HG02642 (cell line): ENCODE measurements around the gene ALDH9A1.
"Not testable (repeated sequence)": the region's sequence is repeated elsewhere in the genome, so short reads cannot be mapped to it uniquely, and the experiment has no call there.

ENCODE experiments used
- ATAC-seq: cut with Tn5 transposase; IDR thresholded peaks from one replicate; pipeline ENCODE4 v1.9.1; 2021; ENCODE audit warnings: mild to moderate bottlenecking; ENCODE audit not compliant: unreplicated experiment, poor library complexity

ALDH9A1 gene

GRCh38 chr1:165647970-165648369 is 50.4 kb downstream of the ALDH9A1 start:
- ATAC-seq, result no peak

- ATAC-seq, result no peak
These were observed 50.8 kb downstream of the ALDH9A1 start for GRCh38 chr1:165647517-165647916.

GRCh38 chr1:165645654-165646366 is 52.6 kb downstream of the ALDH9A1 start:
- ATAC-seq, result no peak

- ATAC-seq, result no peak
These were observed 54.2 kb downstream of the ALDH9A1 start for GRCh38 chr1:165644064-165644735.

GRCh38 chr1:165641231-165641987 is 57.0 kb downstream of the ALDH9A1 start:
- no peak for ATAC-seq

- ATAC-seq, result no peak
These were observed 58.3 kb downstream of the ALDH9A1 start for GRCh38 chr1:165639821-165640623.

GRCh38 chr1:165638211-165638610 is 60.2 kb downstream of the ALDH9A1 start:
- ATAC-seq, result not testable (repeated sequence)

GRCh38 chr1:165637427-165637826 is 60.9 kb downstream of the ALDH9A1 start:
- no peak for ATAC-seq

GRCh38 chr1:165635823-165636222 is 62.5 kb downstream of the ALDH9A1 start:
- ATAC-seq, result no peak

GRCh38 chr1:165635329-165635728 is 63.0 kb downstream of the ALDH9A1 start:
- ATAC-seq, result no peak

- ATAC-seq, result no peak
These were observed 64.0 kb downstream of the ALDH9A1 start for GRCh38 chr1:165634154-165634921.

GRCh38 chr1:165633614-165634013 is 64.7 kb downstream of the ALDH9A1 start:
- no peak for ATAC-seq

GRCh38 chr1:165632491-165632890 is 65.9 kb downstream of the ALDH9A1 start:
- no peak for ATAC-seq

- ATAC-seq, result no peak
These were observed 66.3 kb downstream of the ALDH9A1 start for GRCh38 chr1:165632152-165632469.

- ATAC-seq, result peak; percentile 29
These were observed 66.8 kb downstream of the ALDH9A1 start for GRCh38 chr1:165631342-165632151.

- ATAC-seq, result peak; percentile 90
These were observed 67.6 kb downstream of the ALDH9A1 start, which contains the start of gene MGST3 for GRCh38 chr1:165630629-165631341. MGST3 (plus strand) TSS chr1:165631234; CDS start chr1:165649848, 18,614 bp downstream.

- peak; percentile 8 for ATAC-seq
These were observed 68.3 kb downstream of the ALDH9A1 start for GRCh38 chr1:165629848-165630628.
